Common myeloid progenitor, CD34-positive (primary cell): ENCODE results near the gene ZFYVE1.
A peak's percentile ranks its signal among the peaks of the same experiment; 100 is the strongest.
"Not testable (repeated sequence)": the region's sequence is repeated elsewhere in the genome, so short reads cannot be mapped to it uniquely, and the experiment has no call there.

Source experiments
- CTCF ChIA-PET: fragments of 350-600 bp; sonication (Branson Sonifier 250); formaldehyde crosslinking; loops from one replicate; lab custom pipeline; 2021; ENCODE audit warnings: antibody characterized with exemption; lab: Charles Lee
- POLR2A ChIA-PET: fragments of 350-600 bp; sonication (Branson Sonifier 250); formaldehyde crosslinking; loops from one replicate; lab custom pipeline; 2021; ENCODE audit warnings: antibody characterized with exemption; lab: Charles Lee
- DNase-seq, 3 donors: peaks; one replicate each; pipeline versions ENCODE4 v3.0.0 to v3.0.0-alpha.2; 2013
- H3K27ac ChIP-seq, 2 experiments: 1 replicate in 1 of 2; 2 replicates in 1 of 2; pipeline ENCODE4 v1.7.0; 2013; ENCODE audit warnings: inconsistent platforms in 2 of 2, low read length in 2 of 2, mild to moderate bottlenecking in 2 of 2, low read depth in 1 of 2, moderate library complexity in 1 of 2; ENCODE audit not compliant: severe bottlenecking in 2 of 2, insufficient read depth in 1 of 2, poor library complexity in 1 of 2
- H3K27me3 ChIP-seq, 5 experiments: replicated peaks in 2 of 5; 1 replicate in 3 of 5; 2 replicates in 2 of 5; pipeline versions ENCODE4 v1.6.1 to v1.7.0; 2013; ENCODE audit warnings: low read length in 4 of 5, mild to moderate bottlenecking in 2 of 5, moderate library complexity in 2 of 5, inconsistent platforms in 1 of 5; ENCODE audit not compliant: insufficient read depth in 5 of 5, control insufficient read depth in 4 of 5
- H3K36me3 ChIP-seq, 4 experiments: 1 replicate in 2 of 4; 2 replicates in 2 of 4; pipeline versions ENCODE4 v1.6.1 to v1.7.0; 2013; ENCODE audit warnings: low read length in 3 of 4, control low read depth in 1 of 4, mild to moderate bottlenecking in 1 of 4; ENCODE audit not compliant: control insufficient read depth in 4 of 4, insufficient read depth in 4 of 4
- H3K4me1 ChIP-seq, 4 experiments: 1 replicate in 3 of 4; 2 replicates in 1 of 4; pipeline versions ENCODE4 v1.6.1 to v1.7.1; 2013; ENCODE audit warnings: low read length in 3 of 4, mild to moderate bottlenecking in 3 of 4, control low read depth in 1 of 4, inconsistent platforms in 1 of 4, moderate library complexity in 1 of 4; ENCODE audit not compliant: control insufficient read depth in 4 of 4, insufficient read depth in 4 of 4; ENCODE audit errors: control extremely low read depth in 1 of 4
- H3K4me3 ChIP-seq, 7 experiments: 1 replicate in 4 of 7; 2 replicates in 3 of 7; pipeline versions ENCODE4 v1.5.1 to v1.7.0; 2013; ENCODE audit warnings: mild to moderate bottlenecking in 7 of 7, low read length in 6 of 7, moderate library complexity in 6 of 7, inconsistent platforms in 2 of 7, low read depth in 2 of 7, control low read depth in 1 of 7; ENCODE audit not compliant: insufficient read depth in 4 of 7, control insufficient read depth in 1 of 7; ENCODE audit errors: extremely low read depth in 1 of 7
- H3K9me3 ChIP-seq, 5 experiments: 1 replicate in 4 of 5; 2 replicates in 1 of 5; pipeline versions ENCODE4 v1.6.1 to v1.7.1; 2013; ENCODE audit warnings: low read length in 4 of 5, mild to moderate bottlenecking in 2 of 5, inconsistent platforms in 1 of 5, low read depth in 1 of 5, moderate library complexity in 1 of 5; ENCODE audit not compliant: control insufficient read depth in 4 of 5, insufficient read depth in 2 of 5; ENCODE audit errors: control extremely low read depth in 1 of 5
- WGBS: methylation state at CpG from one replicate; pipeline ENCODE4 v1.1.5; 2013; ENCODE audit not compliant: insufficient coverage; 5-methylcytosine and 5-hydroxymethylcytosine counted together

Gene ZFYVE1

GRCh38 chr14:73007835-73008234 lies 19.1 kb downstream of the ZFYVE1 start:
- Histone ChIP-seq H3K27ac (no peak overlapping the region), H3K4me1 (no peaks in the 10 kb centered on the region), H3K36me3 (peaks cover 3 to 38% (median 19%) of the 10 kb centered on the region in 4 experiments), H3K9me3 (no peaks in the 10 kb centered on the region), H3K4me3 (no peak overlapping the region), H3K27me3 (no peaks in the 10 kb centered on the region)
- CTCF ChIA-PET: interaction anchor here (1.3 kb wide), 1 partner anchor 12 kb away, joined by 3 read pairs; no protein-coding TSS in a partner anchor
- no peak for DNase-seq
- 96% methylated on average over 4 of the region's 5 CpGs for WGBS
- POLR2A ChIA-PET: interaction anchor here (0.6 kb wide), 1 partner anchor 1090 kb away, joined by 3 read pairs; no protein-coding TSS in a partner anchor

DNA sequence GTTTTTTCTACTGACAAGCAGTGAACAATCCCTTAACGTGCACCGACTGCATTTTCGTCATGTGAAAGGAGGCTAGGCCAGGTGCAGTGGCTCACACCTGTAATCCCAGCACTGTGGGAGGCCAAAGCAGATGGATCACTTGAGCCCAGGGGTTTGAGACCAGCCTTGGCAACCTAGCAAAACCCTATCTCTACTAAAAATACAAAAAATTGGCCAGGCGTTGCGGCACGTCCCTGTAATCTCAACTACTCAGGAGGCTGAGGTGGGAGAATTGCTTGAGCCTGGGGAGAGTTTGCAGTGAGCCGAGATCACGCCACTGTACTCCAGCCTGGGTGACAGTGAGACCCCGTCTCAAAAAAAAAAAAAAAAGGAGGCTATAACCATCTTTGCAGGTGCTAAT lies 22.3 kb downstream of the ZFYVE1 start:
- DNase-seq, H3K9me3 ChIP-seq, POLR2A ChIA-PET, H3K4me3 ChIP-seq, H3K27ac ChIP-seq, H3K4me1 ChIP-seq, H3K27me3 ChIP-seq: not testable (repeated sequence)
- H3K36me3 ChIP-seq: peaks cover 4 to 28% (median 13%) of the 10 kb centered on the region in 4 experiments
- CTCF ChIA-PET: interaction anchor here (0.6 kb wide), 1 partner anchor 20 kb away, joined by 3 read pairs; no protein-coding TSS in a partner anchor
- 100% methylated on average over 6 of the region's 9 CpGs for WGBS

GRCh38 chr14:73003681-73004080 lies 23.2 kb downstream of the ZFYVE1 start:
- peak in 1 of 3 donors; percentile 27 for DNase-seq
- CTCF ChIA-PET: no interaction called here
- Histone ChIP-seq H3K27me3 (no peaks in the 10 kb centered on the region), H3K9me3 (no peaks in the 10 kb centered on the region), H3K36me3 (peaks cover 4 to 20% (median 11%) of the 10 kb centered on the region in 4 experiments), H3K27ac (no peak overlapping the region), H3K4me1 (no peaks in the 10 kb centered on the region), H3K4me3 (no peak overlapping the region)
- POLR2A ChIA-PET: no interaction called here
- WGBS: 96% methylated on average over 4 of the region's 6 CpGs

DNA sequence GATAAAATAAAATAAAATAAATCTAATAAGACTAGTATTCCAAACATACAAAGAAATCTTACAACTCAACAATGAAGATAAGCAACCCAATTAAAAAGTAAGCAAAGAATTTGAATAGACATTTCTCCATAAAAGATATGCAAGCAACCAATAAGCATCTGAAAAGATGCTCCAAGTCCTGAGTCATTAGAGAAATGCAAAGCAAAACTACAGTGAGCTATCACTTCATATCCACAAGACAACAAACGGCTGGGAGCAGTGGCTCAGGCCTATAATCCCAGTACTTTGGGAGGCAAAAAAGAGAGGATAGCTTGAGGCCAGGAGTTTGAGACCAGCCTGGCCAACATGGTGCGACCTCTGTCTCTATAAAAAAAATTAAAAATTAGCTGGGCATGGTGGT lies 26.8 kb downstream of the ZFYVE1 start:
- H3K36me3 ChIP-seq: peaks cover 17 to 40% (median 33%) of the 10 kb centered on the region in 4 experiments
- no peaks in the 10 kb centered on the region for H3K27me3 ChIP-seq
- H3K4me3 ChIP-seq: no peak overlapping the region
- H3K4me1 ChIP-seq: no peaks in the 10 kb centered on the region
- ChIA-PET CTCF (no interaction called here), POLR2A (no interaction called here)
- H3K9me3 ChIP-seq: no peaks in the 10 kb centered on the region
- DNase-seq: no peak
- 100% methylated on average over 1 of the region's 2 CpGs for WGBS
- no peak overlapping the region for H3K27ac ChIP-seq

GRCh38 chr14:72999316-72999715 lies 27.6 kb downstream of the ZFYVE1 start:
- Histone ChIP-seq H3K4me1 (no peaks in the 10 kb centered on the region), H3K4me3 (no peak overlapping the region), H3K36me3 (peaks cover 21 to 38% (median 32%) of the 10 kb centered on the region in 4 experiments), H3K27me3 (no peaks in the 10 kb centered on the region), H3K9me3 (no peaks in the 10 kb centered on the region), H3K27ac (no peak overlapping the region)
- 100% methylated on average over 1 of the region's 4 CpGs for WGBS
- DNase-seq: no peak
- ChIA-PET CTCF (no interaction called here), POLR2A (no interaction called here)

- peaks cover 22 to 32% (median 27%) of the 10 kb centered on the region in 4 experiments for H3K36me3 ChIP-seq
- no peak overlapping the region for H3K27ac ChIP-seq
- ChIA-PET CTCF (no interaction called here), POLR2A (no interaction called here)
- H3K4me1 ChIP-seq: no peaks in the 10 kb centered on the region
- H3K4me3 ChIP-seq: no peak overlapping the region
- no peaks in the 10 kb centered on the region for H3K9me3 ChIP-seq
- DNase-seq: no peak
- 100% methylated on average over 1 of the region's 2 CpGs for WGBS
- no peaks in the 10 kb centered on the region for H3K27me3 ChIP-seq
Measured at GRCh38 chr14:72998252-72998903, 28.5 kb downstream of the ZFYVE1 start.

DNA sequence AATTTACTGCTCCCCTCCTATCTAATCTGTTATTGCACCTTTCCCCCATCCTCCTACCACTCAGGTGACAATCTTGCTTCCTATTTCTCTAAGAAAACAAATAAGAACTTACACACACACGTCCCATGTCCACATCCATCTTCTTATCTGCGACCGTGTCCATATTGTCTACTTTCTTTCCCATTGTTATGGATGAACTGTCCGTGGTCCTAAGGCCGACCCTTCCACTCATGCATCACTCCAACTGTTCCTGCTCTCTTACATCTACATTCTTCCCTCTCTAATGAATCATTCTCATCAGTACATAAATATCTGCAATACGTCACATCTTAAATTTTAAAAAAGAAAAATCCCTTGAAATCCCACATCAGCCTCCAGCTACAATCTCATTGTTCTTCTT lies 30.0 kb downstream of the ZFYVE1 start:
- Histone ChIP-seq H3K4me1 (no peaks in the 10 kb centered on the region), H3K27me3 (no peaks in the 10 kb centered on the region), H3K4me3 (no peak overlapping the region), H3K27ac (no peak overlapping the region), H3K9me3 (no peaks in the 10 kb centered on the region), H3K36me3 (peaks cover 24 to 41% (median 38%) of the 10 kb centered on the region in 4 experiments)
- 95% methylated on average over 6 of the region's 6 CpGs for WGBS
- DNase-seq: no peak
- POLR2A ChIA-PET: interaction anchor here (0.6 kb wide), 2 partner anchors 9 to 1766 kb away, joined by 3 read pairs; partner anchors contain the start of gene YLPM1
- CTCF ChIA-PET: interaction anchor here (0.8 kb wide), 1 partner anchor 9 kb away, joined by 3 read pairs; no protein-coding TSS in a partner anchor
